Measurements from ENCODE around the gene TTI1.

Gene TTI1

DNA sequence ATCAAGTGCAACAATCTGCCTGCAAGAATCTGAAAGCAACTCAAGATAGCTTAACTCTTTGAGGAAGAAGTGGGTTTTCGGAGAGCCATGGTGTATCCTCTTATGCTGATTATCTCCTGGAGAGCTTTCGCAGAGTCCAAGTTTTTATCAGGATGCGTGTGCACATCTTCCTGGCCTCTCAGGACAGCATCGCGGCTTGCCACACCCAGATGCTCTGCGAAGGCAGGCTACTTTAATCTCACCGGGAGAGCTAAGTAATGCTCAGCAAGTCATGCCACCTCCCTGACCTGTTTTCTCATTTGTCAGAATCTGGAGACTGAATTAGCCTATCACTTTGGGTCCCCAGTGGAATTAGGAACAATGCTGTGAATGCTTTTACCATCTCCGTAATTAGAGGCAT lies 52.9 kb downstream of the TTI1 start:
- TF ChIP-seq ZNF658 (tag by site-specific recombination; IDR thresholded peaks at IDR 0.05), result no peak
- no peak for TF ChIP-seq ZNF707 (tag by site-specific recombination; IDR thresholded peaks at IDR 0.05)
- ChIA-PET POLR2A (no interaction called here), CTCF (interaction anchor here (0.6 to 0.7 kb wide), 2 partner anchors 65 to 711 kb away, joined by 3 read pairs; no protein-coding TSS in a partner anchor)
- Histone ChIP-seq H3K9me3 (ENCODE audit: control insufficient read depth, insufficient read depth, low read depth, low read length) (no peaks in the 10 kb centered on the region), H3K36me3 (ENCODE audit: control insufficient read depth in 2 of 2, insufficient read depth in 1 of 2, low read length in 2 of 2) (peaks cover 0 to 21% of the 10 kb centered on the region in 2 experiments; a peak in 1 of 3 replicates), H3K4me1 (ENCODE audit: control insufficient read depth, insufficient read depth, low read length) (no peaks in the 10 kb centered on the region), H3K27ac (ENCODE audit: extremely low read depth, low read depth, low read length) (no peak overlapping the region), H3K4me3 (ENCODE audit: low read depth, low read length) (no peak overlapping the region)

DNA sequence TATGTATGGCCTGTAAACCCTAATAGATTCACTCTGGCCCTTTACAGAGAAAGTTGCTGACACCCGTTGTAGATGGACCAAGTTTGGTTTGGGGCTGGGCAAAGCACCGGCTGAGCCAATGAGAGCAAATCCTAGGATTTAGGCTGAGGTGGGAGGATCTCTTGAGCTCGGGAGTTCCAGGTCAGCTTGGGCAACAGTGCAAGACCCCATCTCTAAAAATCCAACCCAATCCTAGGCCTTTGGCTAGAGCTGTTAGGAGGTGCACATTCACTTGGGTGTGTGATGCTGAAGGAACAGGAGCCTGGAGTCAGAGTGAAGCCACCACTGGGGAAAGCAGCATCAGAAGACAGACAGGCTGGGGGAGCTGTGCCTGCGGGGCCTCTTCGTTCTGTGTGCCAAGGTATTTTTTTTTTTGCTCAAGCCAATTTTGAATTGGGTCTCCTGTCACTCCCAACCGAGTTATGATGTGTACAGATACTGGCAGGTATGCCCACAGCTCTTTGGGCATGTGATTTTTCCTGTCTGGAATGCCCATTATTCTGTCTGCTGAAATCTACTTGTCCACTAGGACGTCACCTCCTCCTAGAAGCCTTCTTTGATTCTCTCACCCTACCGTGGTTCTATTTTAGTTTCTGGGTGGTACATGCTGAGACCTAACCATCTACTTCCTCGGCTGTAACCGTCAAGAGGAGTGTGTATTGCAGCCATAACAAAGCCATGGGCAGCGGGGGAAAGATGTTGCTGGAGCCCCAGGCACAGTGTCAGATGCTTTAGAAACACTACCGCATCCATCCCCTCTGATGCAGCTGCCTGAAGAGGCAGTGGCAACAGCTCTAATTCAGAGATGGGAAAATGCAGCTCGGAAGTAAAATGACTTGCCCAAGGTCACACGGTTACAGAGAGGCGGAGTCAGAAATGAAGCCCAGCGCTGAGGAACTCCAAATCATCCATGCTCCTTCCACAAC lies 54.0 kb downstream of the TTI1 start:
- Histone ChIP-seq H3K4me3 (ENCODE audit: low read depth, low read length) (no peak overlapping the region), H3K36me3 (ENCODE audit: control insufficient read depth in 2 of 2, insufficient read depth in 1 of 2, low read length in 2 of 2) (peaks cover 0 to 18% of the 10 kb centered on the region in 2 experiments; a peak in 1 of 3 replicates), H3K4me1 (ENCODE audit: control insufficient read depth, insufficient read depth, low read length) (no peaks in the 10 kb centered on the region), H3K9me3 (ENCODE audit: control insufficient read depth, insufficient read depth, low read depth, low read length) (no peaks in the 10 kb centered on the region), H3K27ac (ENCODE audit: extremely low read depth, low read depth, low read length) (no peak overlapping the region)
- ChIA-PET CTCF (interaction anchor here (0.6 to 1.1 kb wide), 3 partner anchors 66 to 415 kb away, joined by 3 to 4 read pairs (median 3); no protein-coding TSS in a partner anchor), POLR2A (no interaction called here)
- TF ChIP-seq ZNF830 (tag by site-specific recombination; IDR thresholded peaks at IDR 0.05; ENCODE audit: low read depth) (no peak), KLF1 (tag by site-specific recombination; IDR thresholded peaks at IDR 0.05) (no peak), ZNF140 (tag by site-specific recombination; IDR thresholded peaks at IDR 0.05) (no peak), ZNF521 (tag by site-specific recombination; IDR thresholded peaks at IDR 0.05) (no peak), ZNF624 (tag by site-specific recombination; IDR thresholded peaks at IDR 0.05) (no peak), WT1 (tag by site-specific recombination; IDR thresholded peaks at IDR 0.05) (no peak), ZNF112 (tag by site-specific recombination; IDR thresholded peaks at IDR 0.05) (no peak), ZNF10 (tag by site-specific recombination; IDR thresholded peaks at IDR 0.05) (no peak), ATF2 (tag by site-specific recombination; IDR thresholded peaks at IDR 0.05; ENCODE audit: low read depth) (no peak), ZNF175 (tag by site-specific recombination; IDR thresholded peaks at IDR 0.05) (no peak), ELK4 (IDR thresholded peaks at IDR 0.05; ENCODE audit: borderline replicate concordance, low read depth, low read length) (no peak), ZBTB7A (tag by site-specific recombination; IDR thresholded peaks at IDR 0.05; ENCODE audit: low read depth) (no peak), ZNF133 (tag by site-specific recombination; IDR thresholded peaks at IDR 0.05) (no peak), ZNF704 (tag by site-specific recombination; IDR thresholded peaks at IDR 0.05) (no peak)
- TF ChIP-seq, protein P1, sequence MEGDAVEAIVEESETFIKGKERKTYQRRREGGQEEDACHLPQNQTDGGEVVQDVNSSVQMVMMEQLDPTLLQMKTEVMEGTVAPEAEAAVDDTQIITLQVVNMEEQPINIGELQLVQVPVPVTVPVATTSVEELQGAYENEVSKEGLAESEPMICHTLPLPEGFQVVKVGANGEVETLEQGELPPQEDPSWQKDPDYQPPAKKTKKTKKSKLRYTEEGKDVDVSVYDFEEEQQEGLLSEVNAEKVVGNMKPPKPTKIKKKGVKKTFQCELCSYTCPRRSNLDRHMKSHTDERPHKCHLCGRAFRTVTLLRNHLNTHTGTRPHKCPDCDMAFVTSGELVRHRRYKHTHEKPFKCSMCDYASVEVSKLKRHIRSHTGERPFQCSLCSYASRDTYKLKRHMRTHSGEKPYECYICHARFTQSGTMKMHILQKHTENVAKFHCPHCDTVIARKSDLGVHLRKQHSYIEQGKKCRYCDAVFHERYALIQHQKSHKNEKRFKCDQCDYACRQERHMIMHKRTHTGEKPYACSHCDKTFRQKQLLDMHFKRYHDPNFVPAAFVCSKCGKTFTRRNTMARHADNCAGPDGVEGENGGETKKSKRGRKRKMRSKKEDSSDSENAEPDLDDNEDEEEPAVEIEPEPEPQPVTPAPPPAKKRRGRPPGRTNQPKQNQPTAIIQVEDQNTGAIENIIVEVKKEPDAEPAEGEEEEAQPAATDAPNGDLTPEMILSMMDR (tag by site-specific recombination; IDR thresholded peaks at IDR 0.05), result no peak
- TF ChIP-seq, protein P2, sequence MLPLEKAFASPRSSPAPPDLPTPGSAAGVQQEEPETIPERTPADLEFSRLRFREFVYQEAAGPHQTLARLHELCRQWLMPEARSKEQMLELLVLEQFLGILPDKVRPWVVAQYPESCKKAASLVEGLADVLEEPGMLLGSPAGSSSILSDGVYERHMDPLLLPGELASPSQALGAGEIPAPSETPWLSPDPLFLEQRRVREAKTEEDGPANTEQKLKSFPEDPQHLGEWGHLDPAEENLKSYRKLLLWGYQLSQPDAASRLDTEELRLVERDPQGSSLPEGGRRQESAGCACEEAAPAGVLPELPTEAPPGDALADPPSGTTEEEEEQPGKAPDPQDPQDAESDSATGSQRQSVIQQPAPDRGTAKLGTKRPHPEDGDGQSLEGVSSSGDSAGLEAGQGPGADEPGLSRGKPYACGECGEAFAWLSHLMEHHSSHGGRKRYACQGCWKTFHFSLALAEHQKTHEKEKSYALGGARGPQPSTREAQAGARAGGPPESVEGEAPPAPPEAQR (tag by site-specific recombination; IDR thresholded peaks at IDR 0.05), result no peak
- TF ChIP-seq, protein P3, sequence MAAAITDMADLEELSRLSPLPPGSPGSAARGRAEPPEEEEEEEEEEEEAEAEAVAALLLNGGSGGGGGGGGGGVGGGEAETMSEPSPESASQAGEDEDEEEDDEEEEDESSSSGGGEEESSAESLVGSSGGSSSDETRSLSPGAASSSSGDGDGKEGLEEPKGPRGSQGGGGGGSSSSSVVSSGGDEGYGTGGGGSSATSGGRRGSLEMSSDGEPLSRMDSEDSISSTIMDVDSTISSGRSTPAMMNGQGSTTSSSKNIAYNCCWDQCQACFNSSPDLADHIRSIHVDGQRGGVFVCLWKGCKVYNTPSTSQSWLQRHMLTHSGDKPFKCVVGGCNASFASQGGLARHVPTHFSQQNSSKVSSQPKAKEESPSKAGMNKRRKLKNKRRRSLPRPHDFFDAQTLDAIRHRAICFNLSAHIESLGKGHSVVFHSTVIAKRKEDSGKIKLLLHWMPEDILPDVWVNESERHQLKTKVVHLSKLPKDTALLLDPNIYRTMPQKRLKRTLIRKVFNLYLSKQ (tag by site-specific recombination; IDR thresholded peaks at IDR 0.05; ENCODE audit: borderline replicate concordance), result no peak
- TF ChIP-seq, protein P4, sequence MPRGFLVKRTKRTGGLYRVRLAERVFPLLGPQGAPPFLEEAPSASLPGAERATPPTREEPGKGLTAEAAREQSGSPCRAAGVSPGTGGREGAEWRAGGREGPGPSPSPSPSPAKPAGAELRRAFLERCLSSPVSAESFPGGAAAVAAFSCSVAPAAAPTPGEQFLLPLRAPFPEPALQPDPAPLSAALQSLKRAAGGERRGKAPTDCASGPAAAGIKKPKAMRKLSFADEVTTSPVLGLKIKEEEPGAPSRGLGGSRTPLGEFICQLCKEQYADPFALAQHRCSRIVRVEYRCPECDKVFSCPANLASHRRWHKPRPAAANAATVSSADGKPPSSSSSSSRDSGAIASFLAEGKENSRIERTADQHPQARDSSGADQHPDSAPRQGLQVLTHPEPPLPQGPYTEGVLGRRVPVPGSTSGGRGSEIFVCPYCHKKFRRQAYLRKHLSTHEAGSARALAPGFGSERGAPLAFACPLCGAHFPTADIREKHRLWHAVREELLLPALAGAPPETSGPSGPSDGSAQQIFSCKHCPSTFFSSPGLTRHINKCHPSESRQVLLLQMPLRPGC (tag by site-specific recombination; IDR thresholded peaks at IDR 0.05), result no peak

Measured in HEK293 (cell line).